Trophoblast cell (in vitro differentiated cells and primary cell): ENCODE data around the gene NRK.
"Not testable (repeated sequence)": the region's sequence is repeated elsewhere in the genome, so short reads cannot be mapped to it uniquely, and the experiment has no call there.

Experiments used
- DNase-seq, 2 donors: peaks; one replicate each; pipeline ENCODE4 v3.0.0-alpha.2; 2016
- H2AFZ ChIP-seq: 2 replicates; pipeline ENCODE4 v1.6.1; 2013; ENCODE audit warnings: low read length, moderate library complexity, mild to moderate bottlenecking; ENCODE audit not compliant: insufficient read depth, poor library complexity
- H2AK5ac ChIP-seq: 2 replicates; pipeline ENCODE4 v1.6.1; 2013; ENCODE audit warnings: mild to moderate bottlenecking, low read length
- H2BK120ac ChIP-seq: 2 replicates; pipeline ENCODE4 v1.6.1; 2013; ENCODE audit warnings: low read length, mild to moderate bottlenecking, moderate library complexity; ENCODE audit not compliant: insufficient read depth, poor library complexity
- H2BK12ac ChIP-seq: 2 replicates; pipeline ENCODE4 v1.6.1; 2013; ENCODE audit warnings: mild to moderate bottlenecking, low read length, moderate library complexity
- H2BK5ac ChIP-seq: 2 replicates; pipeline ENCODE4 v1.6.1; 2013; ENCODE audit warnings: low read length, low read depth, moderate library complexity, mild to moderate bottlenecking; ENCODE audit not compliant: poor library complexity
- H3K14ac ChIP-seq: 2 replicates; pipeline ENCODE4 v1.6.1; 2013; ENCODE audit warnings: mild to moderate bottlenecking, low read length
- H3K18ac ChIP-seq: 2 replicates; pipeline ENCODE4 v1.6.1; 2013; ENCODE audit warnings: mild to moderate bottlenecking, low read length
- H3K23ac ChIP-seq: 2 replicates; pipeline ENCODE4 v1.6.1; 2013; ENCODE audit warnings: low read length
- H3K27ac ChIP-seq: 2 replicates; pipeline ENCODE4 v1.5.1; 2013; ENCODE audit warnings: low read depth, mild to moderate bottlenecking, inconsistent platforms, low read length, moderate library complexity
- H3K27me3 ChIP-seq: 2 replicates; pipeline ENCODE4 v1.6.1; 2013; ENCODE audit warnings: inconsistent platforms, mild to moderate bottlenecking, low read length, moderate library complexity; ENCODE audit not compliant: insufficient read depth
- H3K36me3 ChIP-seq, 2 experiments: 1 replicate in 1 of 2; 2 replicates in 1 of 2; pipeline ENCODE4 v1.6.1; 2013; ENCODE audit warnings: low read length in 2 of 2, mild to moderate bottlenecking in 2 of 2, moderate library complexity in 1 of 2; ENCODE audit not compliant: insufficient read depth in 2 of 2, control insufficient read depth in 1 of 2
- H3K4ac ChIP-seq: 2 replicates; pipeline ENCODE4 v1.6.1; 2013; ENCODE audit warnings: low read depth, mild to moderate bottlenecking, low read length, moderate library complexity
- H3K4me1 ChIP-seq, 2 experiments: 1 replicate in 1 of 2; 2 replicates in 1 of 2; pipeline ENCODE4 v1.6.1; 2013; ENCODE audit warnings: low read length in 2 of 2, mild to moderate bottlenecking in 2 of 2, moderate library complexity in 1 of 2; ENCODE audit not compliant: insufficient read depth in 2 of 2, control insufficient read depth in 1 of 2
- H3K4me2 ChIP-seq: 2 replicates; pipeline ENCODE4 v1.6.1; 2013; ENCODE audit warnings: inconsistent platforms, mild to moderate bottlenecking, low read length, moderate library complexity
- H3K4me3 ChIP-seq: 2 replicates; pipeline ENCODE4 v1.5.1; 2013; ENCODE audit warnings: mild to moderate bottlenecking, low read depth, low read length, inconsistent platforms
- H3K79me1 ChIP-seq: one replicate; pipeline ENCODE4 v1.6.1; 2013; ENCODE audit warnings: low read length
- H3K79me2 ChIP-seq: 2 replicates; pipeline ENCODE4 v1.6.1; 2013; ENCODE audit warnings: low read length, mild to moderate bottlenecking; ENCODE audit not compliant: control insufficient read depth, insufficient read depth, poor library complexity
- H3K9ac ChIP-seq: 2 replicates; pipeline ENCODE4 v1.6.1; 2013; ENCODE audit warnings: mild to moderate bottlenecking, low read length
- H3K9me3 ChIP-seq: 2 replicates; pipeline ENCODE4 v1.6.1; 2013; ENCODE audit warnings: low read depth, mild to moderate bottlenecking, control low read depth, inconsistent platforms, low read length; ENCODE audit not compliant: insufficient read depth
- H4K12ac ChIP-seq: 2 replicates; pipeline ENCODE4 v1.6.1; 2013; ENCODE audit warnings: low read depth, mild to moderate bottlenecking, low read length, moderate library complexity
- H4K8ac ChIP-seq: 2 replicates; pipeline ENCODE4 v1.6.1; 2013; ENCODE audit warnings: low read depth, mild to moderate bottlenecking, low read length, moderate library complexity
- H4K91ac ChIP-seq: one replicate; pipeline ENCODE4 v1.6.1; 2013; ENCODE audit warnings: low read depth, mild to moderate bottlenecking, low read length, moderate library complexity
- WGBS: extraction: QIAGEN DNeasy Blood & Tissue Kit; methylation state at CpG from one replicate; pipeline ENCODE4 v1.1.7; 2013; ENCODE audit warnings: missing lambda C conversion rate; ENCODE audit not compliant: insufficient read length, insufficient coverage; ENCODE audit errors: extremely low coverage; 5-methylcytosine and 5-hydroxymethylcytosine counted together

Gene NRK

GRCh38 chrX:105781804-105782203 lies 40.5 kb upstream of the NRK start:
- Histone ChIP-seq H3K4me3 (no peak overlapping the region), H2AK5ac (no peak overlapping the region), H3K79me1 (no peaks in the 10 kb centered on the region), H2BK12ac (no peak overlapping the region), H3K36me3 (no peaks in the 10 kb centered on the region), H3K27me3 (no peaks in the 10 kb centered on the region), H3K9me3 (no peaks in the 10 kb centered on the region), H2BK120ac (no peak overlapping the region), H3K27ac (no peak overlapping the region), H3K9ac (no peak overlapping the region), H2BK5ac (no peak overlapping the region), H3K4me1 (no peaks in the 10 kb centered on the region), H3K79me2 (no peaks in the 10 kb centered on the region), H4K91ac (no peak overlapping the region), H4K8ac (no peak overlapping the region), H3K4me2 (no peak overlapping the region), H3K18ac (no peak overlapping the region), H4K12ac (no peak overlapping the region), H3K23ac (no peak overlapping the region), H2AFZ (no peak overlapping the region), H3K14ac (no peak overlapping the region), H3K4ac (no peak overlapping the region)
- no peak for DNase-seq
- WGBS, result no CpG with 5 or more reads among the region's 1 CpG

GRCh38 chrX:105796877-105797276 lies 25.5 kb upstream of the NRK start:
- H3K4ac ChIP-seq, result not testable (repeated sequence)

GRCh38 chrX:105803891-105804290 lies 18.4 kb upstream of the NRK start:
- Histone ChIP-seq H2AK5ac (no peak overlapping the region), H3K18ac (no peak overlapping the region), H3K4me3 (no peak overlapping the region), H3K79me1 (no peaks in the 10 kb centered on the region), H3K36me3 (no peaks in the 10 kb centered on the region), H2BK120ac (no peak overlapping the region), H4K8ac (no peak overlapping the region), H3K4me1 (no peaks in the 10 kb centered on the region), H3K4ac (no peak overlapping the region), H3K9me3 (no peaks in the 10 kb centered on the region), H2AFZ (no peak overlapping the region), H3K79me2 (no peaks in the 10 kb centered on the region), H2BK12ac (no peak overlapping the region), H3K14ac (no peak overlapping the region), H4K12ac (no peak overlapping the region), H2BK5ac (no peak overlapping the region), H3K27me3 (no peaks in the 10 kb centered on the region), H3K27ac (no peak overlapping the region), H3K23ac (no peak overlapping the region), H3K4me2 (no peak overlapping the region), H4K91ac (no peak overlapping the region), H3K9ac (no peak overlapping the region)
- peak; percentile 56 to 97 for DNase-seq
- no CpG with 5 or more reads among the region's 2 CpGs for WGBS

More at GRCh38 chrX:105796877-105797276, 25.5 kb upstream of the NRK start:
- not testable (repeated sequence) for H3K18ac ChIP-seq, H4K8ac ChIP-seq, H2BK5ac ChIP-seq, H3K14ac ChIP-seq, H3K4me2 ChIP-seq, H3K23ac ChIP-seq, H3K9me3 ChIP-seq, H3K9ac ChIP-seq, H4K12ac ChIP-seq, H3K79me1 ChIP-seq, H3K27ac ChIP-seq, DNase-seq, H2BK12ac ChIP-seq, H2BK120ac ChIP-seq, H3K4me3 ChIP-seq, H2AK5ac ChIP-seq, H4K91ac ChIP-seq, H3K79me2 ChIP-seq, H2AFZ ChIP-seq, H3K36me3 ChIP-seq, H3K4me1 ChIP-seq, H3K27me3 ChIP-seq
- no CpG with 5 or more reads among the region's 26 CpGs for WGBS

GRCh38 chrX:105805655-105806054 lies 16.7 kb upstream of the NRK start:
- H2BK5ac ChIP-seq, result not testable (repeated sequence)

More at GRCh38 chrX:105805655-105806054, 16.7 kb upstream of the NRK start:
- H3K79me2 ChIP-seq, H2AFZ ChIP-seq, H3K23ac ChIP-seq, H3K4me3 ChIP-seq, H2AK5ac ChIP-seq, H3K4ac ChIP-seq, H3K27me3 ChIP-seq, H3K4me2 ChIP-seq, H2BK12ac ChIP-seq, H2BK120ac ChIP-seq, H3K4me1 ChIP-seq, H3K14ac ChIP-seq, H4K12ac ChIP-seq, DNase-seq, H3K9me3 ChIP-seq, H3K79me1 ChIP-seq, H4K8ac ChIP-seq, H3K36me3 ChIP-seq, H3K9ac ChIP-seq, H3K27ac ChIP-seq, H3K18ac ChIP-seq, H4K91ac ChIP-seq: not testable (repeated sequence)
